IPS-NIHi7 (cell line): ENCODE data around the gene FLOT2.
A peak's percentile ranks its signal among the peaks of the same experiment; 100 is the strongest.
"Not testable (repeated sequence)": the region's sequence is repeated elsewhere in the genome, so short reads cannot be mapped to it uniquely, and the experiment has no call there.

Experiments used
- DNase-seq: peaks from one replicate; pipeline ENCODE4 v3.0.0; 2012; ENCODE audit warnings: mixed read lengths; ENCODE audit errors: extremely low spot score

Gene FLOT2

DNA sequence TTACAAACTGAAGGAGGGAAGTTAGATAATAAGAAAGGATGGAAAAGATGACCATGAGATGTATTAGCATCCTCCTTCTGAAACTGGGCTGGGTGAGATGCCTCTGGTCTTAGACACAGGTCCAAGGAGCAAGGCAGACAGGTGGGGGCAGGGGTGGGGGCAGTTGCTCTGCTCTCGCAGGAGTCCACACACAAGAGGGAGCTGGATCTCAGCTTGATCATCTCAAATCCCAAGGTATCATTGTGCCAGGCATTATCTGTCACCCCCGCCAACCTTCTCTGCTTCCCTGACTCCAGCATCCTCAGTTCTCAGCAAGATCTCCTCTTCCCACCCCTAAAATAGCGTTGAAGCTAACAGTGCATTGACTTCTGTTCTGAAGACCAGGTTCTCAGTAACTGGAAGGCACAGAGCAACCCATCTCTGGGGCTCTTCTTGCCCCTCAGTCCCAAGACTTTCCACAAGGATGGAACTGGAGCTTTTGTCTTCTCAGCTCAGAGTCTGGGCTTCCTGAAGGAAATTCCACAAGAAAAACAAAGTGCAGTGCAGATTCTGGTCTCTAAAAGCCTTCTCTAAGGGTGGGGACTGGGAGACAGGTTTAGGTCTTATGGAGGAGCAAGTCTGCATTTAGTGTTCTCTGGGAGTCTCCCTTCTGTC lies 1.6 kb downstream of the FLOT2 start:
- no peak for DNase-seq

DNA sequence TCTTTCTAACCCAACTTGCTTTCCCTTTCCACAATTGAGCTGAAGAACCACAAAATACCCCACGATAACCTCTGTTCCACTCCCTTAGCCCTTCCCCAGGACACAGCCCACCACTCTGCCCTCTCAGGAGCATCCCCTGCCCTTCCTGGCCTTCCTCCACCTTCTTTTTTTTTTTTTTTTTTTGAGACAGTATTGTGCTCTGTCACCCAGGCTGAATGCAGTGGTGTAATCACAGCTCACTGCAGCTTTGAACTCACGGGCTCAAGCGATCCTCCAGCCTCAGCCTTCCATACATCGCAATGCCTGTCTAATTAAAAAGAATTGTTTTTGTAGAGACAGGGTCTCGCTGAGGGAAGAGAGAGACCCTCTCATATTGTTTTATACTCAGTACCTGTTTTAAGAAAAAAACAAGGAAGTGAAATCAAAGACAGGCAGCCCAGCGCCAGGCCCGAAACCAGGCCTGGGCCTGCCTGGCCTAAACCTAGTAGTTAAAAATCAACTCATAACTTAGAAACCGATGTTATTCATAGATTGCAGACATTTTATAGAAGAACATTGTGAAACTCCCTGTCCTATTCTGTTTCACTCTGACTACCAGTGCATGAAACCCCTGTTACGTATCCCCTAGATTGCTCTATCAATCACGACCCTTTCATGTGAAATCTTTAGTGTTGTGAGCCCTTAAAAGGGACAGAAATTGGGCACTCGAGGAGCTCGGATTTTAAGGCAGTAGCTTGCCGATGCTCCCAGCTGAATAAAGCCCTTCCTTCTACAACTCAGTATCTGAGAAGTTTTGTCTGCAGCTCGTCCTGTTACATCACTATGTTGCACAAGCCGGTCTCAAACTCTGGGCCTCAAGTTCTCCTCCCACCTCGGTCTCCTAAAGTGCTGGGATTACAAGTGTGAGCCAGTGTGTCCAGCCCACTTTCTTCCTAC lies 4.0 kb downstream of the FLOT2 start:
- not testable (repeated sequence) for DNase-seq

GRCh38 chr17:28892024-28892423 lies 5.5 kb downstream of the FLOT2 start:
- no peak for DNase-seq

DNA sequence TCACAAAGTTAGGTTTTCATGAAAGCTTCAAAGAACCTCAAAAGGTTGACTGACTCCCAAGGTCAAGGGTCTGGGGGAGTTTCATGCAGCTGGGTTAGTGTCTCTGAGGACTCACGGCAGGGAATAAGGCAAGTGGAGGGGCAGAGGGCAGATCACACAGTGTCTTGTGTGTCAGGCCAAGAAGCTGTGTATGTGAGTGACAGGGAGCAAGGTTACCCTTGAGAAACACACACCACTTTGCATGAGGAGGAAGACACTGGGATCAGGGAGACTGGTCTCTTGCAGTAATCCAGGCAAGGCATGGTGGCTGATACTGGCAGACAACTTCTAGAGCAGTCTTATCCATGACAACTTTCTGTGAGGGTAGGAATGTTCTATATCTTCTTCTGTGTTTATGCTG lies 6.3 kb downstream of the FLOT2 start:
- DNase-seq: no peak

DNA sequence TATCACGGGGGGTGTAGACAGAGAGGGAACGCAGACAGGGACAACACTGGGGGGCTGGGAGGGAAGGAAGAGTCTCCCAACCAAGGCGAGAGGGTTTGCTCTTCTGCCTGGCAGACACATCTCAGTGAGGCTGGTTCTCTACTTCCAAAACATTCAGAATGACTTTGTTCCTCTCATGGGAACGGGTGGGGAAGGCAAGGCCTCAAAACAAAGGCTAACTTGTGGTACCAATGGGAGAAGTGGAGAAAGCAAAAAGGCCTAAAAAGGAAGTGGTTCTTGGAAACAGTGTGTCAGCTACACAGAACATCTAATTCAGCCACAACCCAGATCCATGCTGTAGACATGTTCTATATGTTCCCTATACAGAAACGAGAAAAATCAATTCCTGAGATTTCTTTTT lies 7.5 kb downstream of the FLOT2 start:
- no peak for DNase-seq

- DNase-seq: no peak
Observed at GRCh38 chr17:28888832-28889231, 8.7 kb downstream of the FLOT2 start.

- DNase-seq: no peak
Observed at GRCh38 chr17:28887871-28888471, 9.6 kb downstream of the FLOT2 start.

DNA sequence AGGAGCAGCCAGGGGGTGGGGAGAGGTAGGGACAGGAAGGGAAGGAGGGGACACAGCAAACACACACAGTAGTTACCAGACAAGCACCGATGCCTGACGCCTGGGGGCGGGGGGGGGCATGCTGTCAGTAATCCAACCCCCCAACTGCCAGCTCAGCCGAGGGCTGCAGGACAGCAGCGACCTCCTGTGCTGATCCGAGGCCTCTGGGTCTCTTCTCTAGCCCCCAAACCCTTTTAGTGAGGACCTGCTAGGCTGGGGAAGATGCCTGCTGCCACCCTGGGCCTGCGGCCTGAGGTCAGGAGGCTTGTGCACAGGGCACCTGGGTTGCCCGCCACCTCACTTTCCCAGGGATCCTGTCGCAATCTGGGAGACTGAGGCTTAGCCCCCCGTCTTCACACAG lies 11.6 kb downstream of the FLOT2 start:
- no peak for DNase-seq

DNA sequence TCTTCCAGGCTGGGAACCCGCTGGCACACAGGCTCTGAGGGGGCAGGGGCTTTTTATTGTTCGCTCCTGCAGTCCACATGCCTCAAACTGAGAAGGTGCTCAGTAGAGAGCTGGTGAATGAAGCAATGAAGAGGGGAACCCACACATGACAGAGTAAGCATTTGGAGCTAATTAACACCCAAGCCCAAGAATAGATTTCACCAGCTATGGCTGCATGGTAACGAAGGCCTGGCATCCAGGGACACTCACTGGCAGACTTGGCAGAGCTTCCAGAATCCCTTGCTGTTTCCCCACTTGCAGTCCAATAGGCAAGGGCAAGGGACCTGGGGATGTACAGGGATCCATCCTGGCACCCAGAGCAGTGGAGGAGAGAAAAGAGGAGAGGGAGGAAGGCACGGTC lies 12.2 kb downstream of the FLOT2 start:
- DNase-seq: no peak

DNA sequence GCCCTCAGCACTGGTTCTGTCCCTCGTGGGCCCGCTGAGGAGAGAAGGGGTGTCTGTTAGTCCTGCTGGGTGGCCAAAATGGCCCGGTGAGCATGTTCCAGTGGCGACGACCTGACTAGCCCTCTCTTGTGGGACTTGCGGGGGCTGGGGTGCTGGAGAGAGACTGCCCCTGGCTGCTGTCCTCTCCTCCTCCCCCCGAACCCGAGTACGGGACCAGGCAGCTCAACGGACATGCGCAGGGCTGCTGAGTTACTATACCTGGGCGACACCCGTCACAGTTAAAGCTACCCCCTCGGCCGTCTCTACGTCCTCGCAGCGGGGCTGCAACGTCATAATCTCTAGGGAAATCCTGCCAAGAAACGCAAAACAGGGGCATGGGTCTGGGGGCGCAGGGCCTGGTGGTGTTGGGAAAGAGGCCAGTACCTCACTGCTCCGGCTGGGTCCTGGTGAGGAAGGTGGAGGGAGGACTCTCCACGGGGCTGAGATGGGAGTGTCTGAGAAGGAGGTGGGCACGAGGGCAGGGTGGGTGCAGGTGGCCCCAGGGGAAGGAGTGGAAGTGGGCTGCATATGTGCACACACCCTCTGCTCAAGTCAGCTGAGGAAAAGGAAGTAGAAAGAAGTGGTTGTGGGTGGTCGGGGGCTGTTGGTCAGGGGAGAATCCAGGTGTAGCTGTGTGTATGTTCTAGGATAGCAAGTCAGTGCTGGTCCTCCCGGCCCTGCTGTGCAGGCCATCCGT lies 13.4 kb downstream of the FLOT2 start:
- DNase-seq: no peak

GRCh38 chr17:28882154-28882895 lies 15.2 kb downstream of the FLOT2 start:
- no peak for DNase-seq

DNA sequence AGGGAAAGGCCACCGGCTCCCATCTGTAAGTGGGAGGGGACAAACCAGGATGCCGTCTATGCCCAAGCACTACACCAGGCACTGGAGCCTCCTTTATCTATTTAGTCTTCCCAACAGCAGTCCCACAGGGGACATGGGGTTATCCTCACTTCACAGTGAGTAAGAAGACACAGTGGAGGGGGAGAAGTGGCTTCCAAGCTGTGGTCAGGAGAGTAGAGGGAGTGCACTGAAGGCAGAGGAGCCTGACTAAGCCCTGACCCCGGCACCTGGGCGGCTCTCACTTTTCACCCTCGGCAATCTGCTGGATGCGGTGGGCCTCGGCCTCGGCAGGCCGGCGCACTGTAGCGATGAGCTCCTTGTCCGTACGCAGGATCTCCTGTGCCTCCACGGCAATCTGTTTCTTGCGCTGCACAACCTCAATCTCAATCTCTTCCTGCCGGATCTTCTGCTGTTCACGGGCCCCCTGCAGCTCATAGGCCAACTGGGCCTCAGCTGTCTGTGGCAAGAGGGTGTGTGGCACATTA lies 15.9 kb downstream of the FLOT2 start:
- no peak for DNase-seq

GRCh38 chr17:28880572-28880945 lies 17.0 kb downstream of the FLOT2 start:
- DNase-seq: no peak

- DNase-seq: no peak
Observed at GRCh38 chr17:28879886-28880571, 17.5 kb downstream of the FLOT2 start.

DNA sequence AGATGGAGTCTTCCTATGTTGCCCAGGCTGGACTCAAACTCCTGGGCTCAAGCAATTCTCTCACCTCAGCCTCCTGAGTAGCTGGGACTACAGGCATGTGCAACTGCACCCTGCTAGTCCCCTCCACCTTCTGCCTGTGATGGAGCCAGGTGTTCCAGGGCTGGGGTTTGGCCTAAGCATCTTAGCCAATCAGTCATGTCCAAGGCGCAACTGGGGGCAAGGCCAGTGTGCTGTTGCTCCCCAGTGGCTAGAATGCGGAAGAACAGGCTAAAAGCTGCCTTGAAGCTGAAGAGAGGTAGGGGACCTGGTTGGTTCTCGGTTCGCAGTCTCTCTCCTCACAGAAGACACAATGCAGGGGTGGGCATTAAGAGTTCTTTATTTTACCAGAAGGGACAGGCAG lies 18.6 kb downstream of the FLOT2 start:
- DNase-seq: peak; percentile 96

DNA sequence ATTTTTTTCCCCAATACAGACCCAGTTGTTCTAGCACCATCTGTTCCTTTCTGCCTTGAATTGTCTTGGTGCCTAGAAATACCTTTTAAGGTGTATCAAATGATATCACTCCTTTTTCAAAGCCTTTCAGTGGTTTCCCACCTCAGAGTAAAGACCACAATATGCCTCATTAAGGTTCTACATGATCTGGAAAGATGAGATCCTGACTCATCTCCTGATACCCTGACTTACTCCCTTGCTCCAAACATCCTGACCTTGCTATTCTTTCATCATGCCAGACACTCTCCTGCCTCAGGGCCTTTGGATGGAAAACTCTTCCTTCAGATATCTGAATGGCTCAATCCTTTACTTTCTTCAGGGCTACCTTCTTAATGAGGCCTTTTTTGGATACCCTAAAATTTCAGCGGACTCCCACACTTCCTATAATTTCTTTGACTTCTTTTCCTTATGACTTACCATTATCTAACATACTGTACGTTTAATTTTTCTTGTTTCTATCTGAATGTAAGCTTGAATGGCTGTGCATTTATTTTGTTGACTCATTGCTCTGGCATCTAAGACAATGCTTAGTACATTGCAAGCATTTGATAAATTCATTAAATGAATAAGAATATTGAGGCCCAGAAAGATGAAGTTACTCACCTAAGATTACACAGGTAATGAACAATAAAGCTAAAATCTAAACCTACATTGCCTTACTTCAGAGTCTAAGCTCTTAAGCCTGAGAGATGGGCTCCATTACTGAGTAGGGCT lies 19.2 kb downstream of the FLOT2 start:
- DNase-seq: no peak

DNA sequence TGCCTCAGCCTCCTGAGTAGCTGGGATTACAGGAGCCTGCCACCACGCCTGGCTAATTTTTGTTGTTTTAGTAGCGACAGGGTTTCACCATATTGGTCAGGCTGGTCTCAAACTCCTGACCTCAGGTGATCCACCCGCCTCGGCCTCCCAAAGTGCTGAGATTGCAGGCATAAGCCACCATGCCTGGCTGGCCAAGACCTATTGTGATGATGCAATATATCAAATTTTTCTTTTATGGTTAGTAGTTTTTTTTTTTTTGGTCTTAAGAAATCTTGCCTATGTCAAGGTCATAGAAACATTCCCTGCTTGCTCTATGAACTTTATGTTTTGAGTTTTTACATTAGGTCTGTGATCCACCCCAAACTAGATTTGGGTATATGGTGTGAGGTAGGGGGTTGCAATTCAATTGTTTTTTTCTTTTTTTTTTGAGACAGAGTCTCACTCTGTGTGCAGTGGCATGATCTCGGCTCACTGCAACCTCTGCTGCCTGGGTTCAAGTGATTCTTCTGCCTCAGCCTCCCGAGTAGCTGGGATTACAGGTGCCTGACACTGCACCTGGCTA lies 20.3 kb downstream of the FLOT2 start:
- not testable (repeated sequence) for DNase-seq

- DNase-seq: no peak
Observed at GRCh38 chr17:28875848-28876550, 21.5 kb downstream of the FLOT2 start.

- DNase-seq: no peak
Observed at GRCh38 chr17:28874750-28875149, 22.8 kb downstream of the FLOT2 start.
